Activated CD4-positive, alpha-beta T cell treated with anti-CD3 and anti-CD28 coated beads, Interleukin-2, amount 50 U/mL, for 48 hours (primary cell): Measurements from ENCODE around the gene GATB.

ENCODE experiments used
- DNase-seq, 2 experiments: peaks; one replicate each; pipeline ENCODE4 v3.0.0-alpha.2; 2020

The GATB gene

GRCh38 chr4:151692443-151692782 is 68.4 kb downstream of the GATB start:
- DNase-seq = no peak

- no peak for DNase-seq
Observed at GRCh38 chr4:151691639-151692442, 69.0 kb downstream of the GATB start.

- DNase-seq = no peak
Observed at GRCh38 chr4:151690876-151691275, 69.9 kb downstream of the GATB start.

- no peak for DNase-seq
Observed at GRCh38 chr4:151690164-151690870, 70.5 kb downstream of the GATB start.

GRCh38 chr4:151689211-151689991 is 71.4 kb downstream of the GATB start:
- DNase-seq = no peak

GRCh38 chr4:151688785-151689043 is 72.1 kb downstream of the GATB start:
- DNase-seq = no peak

- DNase-seq = no peak
Observed at GRCh38 chr4:151688003-151688784, 72.6 kb downstream of the GATB start.

- DNase-seq = no peak
Observed at GRCh38 chr4:151687021-151687640, 73.7 kb downstream of the GATB start.

GRCh38 chr4:151685303-151685702 is 75.5 kb downstream of the GATB start:
- no peak for DNase-seq

- no peak for DNase-seq
Observed at GRCh38 chr4:151681085-151681484, 79.7 kb downstream of the GATB start.

- DNase-seq = no peak
Observed at GRCh38 chr4:151679231-151679630, 81.6 kb downstream of the GATB start.

- DNase-seq = no peak
Observed at GRCh38 chr4:151678048-151678872, 82.5 kb downstream of the GATB start.

GRCh38 chr4:151677193-151677592 is 83.6 kb downstream of the GATB start:
- no peak for DNase-seq

- DNase-seq = no peak
Observed at GRCh38 chr4:151676301-151676700, 84.5 kb downstream of the GATB start.

GRCh38 chr4:151675411-151675971 is 85.3 kb downstream of the GATB start:
- DNase-seq = no peak

GRCh38 chr4:151674804-151675391 is 85.9 kb downstream of the GATB start:
- DNase-seq = no peak

GRCh38 chr4:151673908-151674520 is 86.8 kb downstream of the GATB start:
- no peak for DNase-seq

- DNase-seq = no peak
Observed at GRCh38 chr4:151672996-151673395, 87.8 kb downstream of the GATB start.

- no peak for DNase-seq
Observed at GRCh38 chr4:151671541-151672059, 89.2 kb downstream of the GATB start.

- DNase-seq = no peak
Observed at GRCh38 chr4:151670843-151671242, 90.0 kb downstream of the GATB start.
